DOHH2 (cell line): ENCODE measurements around the gene MAN2B2.

Source experiments
- H3F3A ChIP-seq: fragments of 200-600 bp; sonication (generic), shearing (Covaris generic); 2 replicates; pipeline ENCODE4 v1.6.0; 2016; ENCODE audit warnings: antibody characterized with exemption, mild to moderate bottlenecking; ENCODE audit not compliant: control insufficient read depth, insufficient read depth
- H3K27ac ChIP-seq: fragments of 200-600 bp; sonication (generic); 2 replicates; pipeline ENCODE4 v1.5.1; 2014; ENCODE audit warnings: low read depth, mild to moderate bottlenecking, low read length, moderate library complexity
- H3K27me3 ChIP-seq: fragments of 200-600 bp; sonication (generic); 2 replicates; pipeline ENCODE4 v1.6.1; 2014; ENCODE audit warnings: mild to moderate bottlenecking, low read length, mixed read lengths; ENCODE audit not compliant: control insufficient read depth
- H3K36me3 ChIP-seq: fragments of 200-600 bp; sonication (generic); 2 replicates; pipeline ENCODE4 v1.6.1; 2014; ENCODE audit warnings: mild to moderate bottlenecking, low read length, moderate library complexity, mixed read lengths; ENCODE audit not compliant: control insufficient read depth
- H3K4me1 ChIP-seq: fragments of 200-600 bp; sonication (generic); 2 replicates; pipeline ENCODE4 v1.6.1; 2014; ENCODE audit warnings: mild to moderate bottlenecking, low read length, mixed read lengths; ENCODE audit not compliant: control insufficient read depth
- H3K4me2 ChIP-seq: fragments of 200-600 bp; sonication (generic); 2 replicates; pipeline ENCODE4 v1.6.0; 2014; ENCODE audit warnings: mild to moderate bottlenecking, low read length, moderate library complexity
- H3K4me3 ChIP-seq: fragments of 200-600 bp; sonication (generic); 2 replicates; pipeline ENCODE4 v1.5.1; 2014; ENCODE audit warnings: mild to moderate bottlenecking, low read length, mixed read lengths
- H3K79me2 ChIP-seq: fragments of 200-600 bp; sonication (generic); 2 replicates; pipeline ENCODE4 v1.6.1; 2014; ENCODE audit warnings: mild to moderate bottlenecking, low read length, mixed read lengths; ENCODE audit not compliant: control insufficient read depth
- H3K9me2 ChIP-seq: fragments of 200-600 bp; sonication (generic); replicated peaks from 2 replicates; pipeline ENCODE4 v1.6.1; 2014; ENCODE audit warnings: mild to moderate bottlenecking, low read length, mixed read lengths; ENCODE audit not compliant: control insufficient read depth
- H3K9me3 ChIP-seq: fragments of 200-600 bp; sonication (generic); 2 replicates; pipeline ENCODE4 v1.6.1; 2014; ENCODE audit warnings: antibody characterized with exemption, low read length, mixed read lengths; ENCODE audit not compliant: control insufficient read depth, insufficient read depth
- H4K20me1 ChIP-seq: fragments of 200-600 bp; sonication (generic); 2 replicates; pipeline ENCODE4 v1.6.0; 2014; ENCODE audit warnings: low read depth, mild to moderate bottlenecking, antibody characterized with exemption, low read length, moderate library complexity; ENCODE audit not compliant: control insufficient read depth, insufficient read depth
- EZH2phosphoT487 ChIP-seq: fragments of 200-600 bp; sonication (generic); IDR thresholded peaks from 2 replicates; pipeline ENCODE4 v1.6.1; 2017; ENCODE audit warnings: borderline replicate concordance, mild to moderate bottlenecking, antibody characterized with exemption, low read length, moderate library complexity, mixed read lengths
- TF ChIP-seq, protein P1 (sequence below): fragments of 200-600 bp; sonication (generic); IDR thresholded peaks from one replicate; pipeline ENCODE4 v1.5.1; 2014; ENCODE audit warnings: antibody characterized with exemption, mild to moderate bottlenecking, low read depth, low read length; ENCODE audit not compliant: poor library complexity, severe bottlenecking

Gene MAN2B2

DNA sequence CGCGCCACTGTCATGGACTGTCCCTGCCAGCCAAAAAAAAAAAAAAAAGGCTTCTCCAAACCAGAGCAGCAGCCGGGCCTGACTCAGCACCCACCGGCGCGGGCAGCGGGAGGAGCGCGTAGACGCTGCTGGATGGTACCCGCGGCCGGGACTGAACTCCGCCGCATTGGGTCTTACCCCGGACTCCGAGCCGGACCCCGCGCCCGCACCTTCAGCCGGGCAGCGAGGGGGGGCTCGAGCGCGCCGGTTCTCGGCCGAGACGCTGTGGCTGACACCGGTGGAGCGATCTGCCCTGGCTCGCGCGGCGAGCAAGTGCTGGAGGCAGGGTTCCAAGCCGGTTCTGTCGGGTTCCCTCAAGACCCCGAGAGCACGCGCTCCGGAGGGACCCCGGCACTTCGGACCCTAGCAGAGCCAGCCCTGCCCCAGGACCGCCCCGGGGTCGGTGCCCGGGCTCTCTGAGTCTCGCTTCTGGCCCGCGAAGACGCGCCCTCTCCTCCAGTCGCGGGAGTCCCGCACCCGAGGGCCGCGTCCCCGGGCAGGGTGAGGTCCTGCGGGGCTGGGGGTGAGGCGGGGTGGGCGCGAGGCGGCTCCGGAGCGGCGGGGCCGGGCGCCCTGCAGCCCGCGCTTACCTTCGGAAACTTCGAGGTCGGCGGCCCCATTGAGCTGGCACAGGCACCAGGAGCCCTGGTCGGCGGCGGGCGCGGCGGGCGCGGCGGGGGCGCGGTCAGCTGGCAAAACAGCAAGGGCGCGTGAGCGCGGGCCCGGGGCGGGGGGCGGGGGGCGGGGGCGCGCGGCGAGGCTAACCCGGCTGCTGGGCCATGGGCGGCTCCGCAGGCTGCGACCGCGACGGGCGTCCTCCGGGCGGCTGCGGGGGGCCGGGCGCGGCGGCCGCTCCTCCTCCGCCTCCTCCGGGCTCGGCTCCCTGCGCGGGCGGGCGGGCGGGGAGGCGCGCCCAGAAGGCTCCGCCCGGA lies 11.8 kb upstream of the MAN2B2 start:
- Histone ChIP-seq H3K79me2 (no peaks in the 10 kb centered on the region), H3K4me2 (no peak overlapping the region), H4K20me1 (no peaks in the 10 kb centered on the region), H3K4me1 (no peaks in the 10 kb centered on the region), H3K4me3 (no peak overlapping the region), H3K36me3 (no peaks in the 10 kb centered on the region), H3K9me2 (no peaks in the 10 kb centered on the region), H3K27me3 (no peaks in the 10 kb centered on the region; the same call in 1 of the 2 replicates), H3F3A (no peaks in the 10 kb centered on the region), H3K9me3 (no peaks in the 10 kb centered on the region), H3K27ac (no peak overlapping the region)
- TF ChIP-seq, protein P1, sequence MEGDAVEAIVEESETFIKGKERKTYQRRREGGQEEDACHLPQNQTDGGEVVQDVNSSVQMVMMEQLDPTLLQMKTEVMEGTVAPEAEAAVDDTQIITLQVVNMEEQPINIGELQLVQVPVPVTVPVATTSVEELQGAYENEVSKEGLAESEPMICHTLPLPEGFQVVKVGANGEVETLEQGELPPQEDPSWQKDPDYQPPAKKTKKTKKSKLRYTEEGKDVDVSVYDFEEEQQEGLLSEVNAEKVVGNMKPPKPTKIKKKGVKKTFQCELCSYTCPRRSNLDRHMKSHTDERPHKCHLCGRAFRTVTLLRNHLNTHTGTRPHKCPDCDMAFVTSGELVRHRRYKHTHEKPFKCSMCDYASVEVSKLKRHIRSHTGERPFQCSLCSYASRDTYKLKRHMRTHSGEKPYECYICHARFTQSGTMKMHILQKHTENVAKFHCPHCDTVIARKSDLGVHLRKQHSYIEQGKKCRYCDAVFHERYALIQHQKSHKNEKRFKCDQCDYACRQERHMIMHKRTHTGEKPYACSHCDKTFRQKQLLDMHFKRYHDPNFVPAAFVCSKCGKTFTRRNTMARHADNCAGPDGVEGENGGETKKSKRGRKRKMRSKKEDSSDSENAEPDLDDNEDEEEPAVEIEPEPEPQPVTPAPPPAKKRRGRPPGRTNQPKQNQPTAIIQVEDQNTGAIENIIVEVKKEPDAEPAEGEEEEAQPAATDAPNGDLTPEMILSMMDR = no peak
- TF ChIP-seq EZH2phosphoT487 = no peak

DNA sequence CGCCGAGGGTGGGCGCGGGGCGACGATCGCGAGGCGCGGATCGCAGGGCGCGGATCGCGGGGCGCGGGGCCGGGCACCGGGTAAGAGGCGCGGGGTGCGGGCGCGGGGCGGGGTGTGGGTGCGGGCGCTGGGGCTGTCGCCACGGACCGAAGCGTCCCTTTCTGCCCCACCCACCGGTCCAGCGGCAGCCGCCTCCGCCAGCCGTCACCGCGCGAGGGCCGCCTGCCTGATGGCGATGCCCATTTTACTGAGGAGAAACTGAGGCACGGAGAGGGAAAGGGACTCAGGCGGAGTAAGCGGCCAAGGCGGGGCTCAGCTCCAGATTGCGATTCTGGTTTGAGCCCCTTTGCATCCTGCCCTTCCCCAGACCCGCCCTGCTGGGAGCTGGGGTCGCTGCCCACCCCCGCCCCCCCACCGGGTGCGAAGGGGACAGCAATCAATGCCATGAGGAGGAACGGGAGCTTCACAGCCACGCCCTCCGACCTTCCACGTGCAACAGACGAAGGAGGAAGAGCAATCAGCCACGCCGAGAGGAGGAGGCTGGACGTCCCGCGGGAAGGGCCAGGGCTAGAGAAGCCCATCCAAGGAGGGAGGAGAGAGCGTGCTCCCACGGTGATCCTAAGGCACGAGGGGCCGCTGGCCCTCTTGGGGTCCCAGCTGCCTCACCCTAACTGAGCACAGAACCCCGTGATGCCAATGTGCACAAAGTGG lies 10.9 kb upstream of the MAN2B2 start:
- Histone ChIP-seq H3K79me2 (no peaks in the 10 kb centered on the region), H3K4me3 (no peak overlapping the region), H3K4me1 (no peaks in the 10 kb centered on the region), H3K9me3 (no peaks in the 10 kb centered on the region), H3K9me2 (no peaks in the 10 kb centered on the region), H3K27ac (no peak overlapping the region), H3K36me3 (no peaks in the 10 kb centered on the region), H3K27me3 (no peaks in the 10 kb centered on the region; the same call in 1 of the 2 replicates), H3F3A (no peaks in the 10 kb centered on the region), H4K20me1 (no peaks in the 10 kb centered on the region), H3K4me2 (no peak overlapping the region)
- TF ChIP-seq EZH2phosphoT487 = no peak
- TF ChIP-seq, protein P1 = no peak

DNA sequence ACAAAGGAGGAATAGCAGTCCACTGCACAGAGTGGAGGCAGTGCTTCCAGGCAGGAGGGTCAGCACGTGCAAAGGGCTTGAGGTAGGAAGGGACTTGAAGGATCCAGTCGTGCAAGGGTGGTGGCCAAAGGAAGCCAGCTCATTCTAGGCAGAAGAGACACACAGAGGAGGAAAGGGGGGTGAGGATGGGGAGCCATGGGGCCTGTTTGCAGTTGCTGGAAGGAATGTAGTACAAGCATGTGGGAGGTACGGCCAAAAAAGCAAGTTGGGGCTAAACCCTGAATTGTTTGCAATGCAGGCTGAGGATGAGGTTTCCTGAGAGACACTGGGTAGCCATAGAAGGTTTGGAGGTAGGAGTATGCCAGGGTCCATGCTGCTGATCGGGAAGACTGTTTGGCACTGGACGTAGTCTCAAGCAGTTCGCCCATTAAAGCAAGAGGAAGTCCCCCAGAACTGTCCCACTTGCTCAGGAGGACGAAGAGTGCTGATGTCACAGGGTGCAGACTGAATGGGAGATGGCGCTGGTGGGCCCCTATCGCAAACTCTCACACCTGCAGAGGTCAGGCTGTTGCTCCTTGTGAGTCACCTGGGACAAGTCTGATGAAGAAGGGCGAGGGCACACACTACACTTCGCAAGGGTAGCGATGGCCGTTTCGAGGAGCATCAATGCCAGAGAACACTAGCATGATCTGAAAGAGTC lies 9.1 kb upstream of the MAN2B2 start:
- Histone ChIP-seq H3K36me3 (no peaks in the 10 kb centered on the region), H3F3A (no peaks in the 10 kb centered on the region), H3K9me2 (no peaks in the 10 kb centered on the region), H3K27me3 (no peaks in the 10 kb centered on the region), H3K4me2 (no peak overlapping the region), H3K4me3 (no peak overlapping the region), H3K4me1 (no peaks in the 10 kb centered on the region), H3K79me2 (no peaks in the 10 kb centered on the region), H4K20me1 (no peaks in the 10 kb centered on the region), H3K27ac (no peak overlapping the region), H3K9me3 (no peaks in the 10 kb centered on the region)
- TF ChIP-seq, protein P1 = no peak
- TF ChIP-seq EZH2phosphoT487 = no peak
